Lower leg skin (tissue), 3 donors: ENCODE measurements around the gene EYA2.
"Not testable (repeated sequence)": the region's sequence is repeated elsewhere in the genome, so short reads cannot be mapped to it uniquely, and the experiment has no call there.

ENCODE experiments used
- CTCF ChIP-seq, 3 donors: fragments of 450-650 bp; IDR thresholded peaks; one replicate each; pipeline ENCODE4 v1.5.1; 2016; ENCODE audit warnings: antibody characterized with exemption in 3 of 3, mild to moderate bottlenecking in 3 of 3, moderate library complexity in 2 of 3
- POLR2A ChIP-seq, 2 donors: fragments of 450-650 bp; IDR thresholded peaks; one replicate each; pipeline ENCODE4 v1.6.1; 2016 to 2017; ENCODE audit warnings: antibody characterized with exemption in 2 of 2, mild to moderate bottlenecking in 1 of 2, moderate library complexity in 1 of 2

- TF ChIP-seq CTCF, POLR2A (IDR thresholded peaks at IDR 0.05): not testable (repeated sequence)
Observed at GRCh38 chr20:47176217-47176616, 281.6 kb downstream of the EYA2 start.
